GM12878 (cell line): ENCODE data around the gene DIAPH1. TPM values are rescaled to one million over a fixed set of nuclear protein-coding genes. Genes with fewer than 3 reads are reported as not detected.

Experiments
- ATF7 ChIP-seq: fragments of 450-650 bp; IDR thresholded peaks from 2 replicates; pipeline ENCODE4 v1.6.1; 2016; ENCODE audit warnings: low read depth, mild to moderate bottlenecking
- BMI1 ChIP-seq: fragments of 450-650 bp; IDR thresholded peaks from 2 replicates; pipeline ENCODE4 v1.6.1; 2016; ENCODE audit warnings: mild to moderate bottlenecking, moderate library complexity, borderline replicate concordance
- E4F1 ChIP-seq: fragments of 450-650 bp; IDR thresholded peaks from 2 replicates; pipeline ENCODE4 v1.6.1; 2018; ENCODE audit warnings: borderline replicate concordance, mild to moderate bottlenecking; ENCODE audit not compliant: partially characterized antibody
- EGR1 ChIP-seq, 2 experiments: IDR thresholded peaks; 1 replicate in 1 of 2; 2 replicates in 1 of 2; pipeline ENCODE4 v1.6.1; 2011 to 2012; ENCODE audit warnings: low read depth in 2 of 2, low read length in 2 of 2, borderline replicate concordance in 1 of 2, mild to moderate bottlenecking in 1 of 2, moderate library complexity in 1 of 2
- EZH2 ChIP-seq: IDR thresholded peaks from 2 replicates; pipeline ENCODE4 v1.6.1; 2012; ENCODE audit warnings: low read depth, mild to moderate bottlenecking, control low read depth, inconsistent platforms, low read length, borderline replicate concordance; ENCODE audit not compliant: control insufficient read depth
- IRF3 ChIP-seq: fragments of 450-650 bp; IDR thresholded peaks from 2 replicates; pipeline ENCODE4 v1.6.1; 2014; ENCODE audit warnings: mild to moderate bottlenecking
- MTA2 ChIP-seq: fragments of 450-650 bp; IDR thresholded peaks from 2 replicates; pipeline ENCODE4 v1.6.1; 2016; ENCODE audit warnings: low read depth, mild to moderate bottlenecking, moderate library complexity
- NR2C1 ChIP-seq: fragments of 450-650 bp; IDR thresholded peaks from 2 replicates; pipeline ENCODE4 v1.6.1; 2017; ENCODE audit warnings: antibody characterized with exemption, mild to moderate bottlenecking, moderate library complexity
- RBBP5 ChIP-seq: fragments of 200-600 bp; sonication (generic); conservative IDR thresholded peaks from 2 replicates; pipeline ENCODE4 v1.6.1; 2016
- RCOR1 ChIP-seq: conservative IDR thresholded peaks from 2 replicates; pipeline ENCODE4 v1.6.1; 2012; ENCODE audit warnings: low read depth, low read length, improper control_type of control experiment
- RELB ChIP-seq: fragments of 450-650 bp; IDR thresholded peaks from 2 replicates; pipeline ENCODE4 v1.6.1; 2017; ENCODE audit warnings: low read depth, mild to moderate bottlenecking, moderate library complexity
- RFX5 ChIP-seq: IDR thresholded peaks from 2 replicates; pipeline ENCODE4 v1.6.1; 2011; ENCODE audit warnings: low read depth, low read length, improper control_type of control experiment
- SP1 ChIP-seq: IDR thresholded peaks from one replicate; pipeline ENCODE4 v1.6.1; 2011; ENCODE audit warnings: low read depth, low read length
- STAT3 ChIP-seq: IDR thresholded peaks from 2 replicates; pipeline ENCODE4 v1.6.1; 2011; ENCODE audit warnings: low read depth, low read length, improper control_type of control experiment
- ZNF592 ChIP-seq: fragments of 450-650 bp; IDR thresholded peaks from 2 replicates; pipeline ENCODE4 v1.6.1; 2017; ENCODE audit warnings: mild to moderate bottlenecking, moderate library complexity
- polyA plus RNA-seq, 11 experiments: library from polyadenylated mRNA; depleted of rRNA in 4 of 11; unstranded in 6 of 11; stranded (reverse) in 5 of 11; fragments of >200 nt; fragmentation: Nextera tagmentation in 4 of 11; fragmentation: Illumina TruSeq in 1 of 11; extraction: Ambion mirVana in 4 of 11; extraction: Trizol in 1 of 11; gene quantifications; 1 replicate in 1 of 11; 2 replicates in 10 of 11; pipeline versions ENCODE4 v1.2.1 to v1.2.3, GENCODE V29; 2011 to 2016; ENCODE audit warnings: inconsistent platforms in 2 of 11, missing spikeins in 2 of 11, low read depth in 1 of 11
- total RNA-seq, 4 experiments: library from RNA; depleted of rRNA in 3 of 4; stranded (reverse); fragments of >200 nt in 3 of 4; fragmentation: Illumina TruSeq in 1 of 4; extraction: Trizol in 1 of 4; gene quantifications; 2 replicates each; pipeline versions ENCODE4 v1.2.1 to v1.2.3, GENCODE V29; 2013 to 2021
- TF ChIP-seq, protein P1 (sequence below): fragments of 150-350 bp; IDR thresholded peaks from 2 replicates; pipeline ENCODE4 v1.6.1; 2014; ENCODE audit warnings: mild to moderate bottlenecking, low read depth, low read length

DIAPH1 gene
- total and polyA plus RNA-seq, 10 of the 15 experiments (the other 5 are each of a cell fraction or from before 2014, with no cell fraction given) = 37.8 to 168 (median 59.0) TPM

DNA sequence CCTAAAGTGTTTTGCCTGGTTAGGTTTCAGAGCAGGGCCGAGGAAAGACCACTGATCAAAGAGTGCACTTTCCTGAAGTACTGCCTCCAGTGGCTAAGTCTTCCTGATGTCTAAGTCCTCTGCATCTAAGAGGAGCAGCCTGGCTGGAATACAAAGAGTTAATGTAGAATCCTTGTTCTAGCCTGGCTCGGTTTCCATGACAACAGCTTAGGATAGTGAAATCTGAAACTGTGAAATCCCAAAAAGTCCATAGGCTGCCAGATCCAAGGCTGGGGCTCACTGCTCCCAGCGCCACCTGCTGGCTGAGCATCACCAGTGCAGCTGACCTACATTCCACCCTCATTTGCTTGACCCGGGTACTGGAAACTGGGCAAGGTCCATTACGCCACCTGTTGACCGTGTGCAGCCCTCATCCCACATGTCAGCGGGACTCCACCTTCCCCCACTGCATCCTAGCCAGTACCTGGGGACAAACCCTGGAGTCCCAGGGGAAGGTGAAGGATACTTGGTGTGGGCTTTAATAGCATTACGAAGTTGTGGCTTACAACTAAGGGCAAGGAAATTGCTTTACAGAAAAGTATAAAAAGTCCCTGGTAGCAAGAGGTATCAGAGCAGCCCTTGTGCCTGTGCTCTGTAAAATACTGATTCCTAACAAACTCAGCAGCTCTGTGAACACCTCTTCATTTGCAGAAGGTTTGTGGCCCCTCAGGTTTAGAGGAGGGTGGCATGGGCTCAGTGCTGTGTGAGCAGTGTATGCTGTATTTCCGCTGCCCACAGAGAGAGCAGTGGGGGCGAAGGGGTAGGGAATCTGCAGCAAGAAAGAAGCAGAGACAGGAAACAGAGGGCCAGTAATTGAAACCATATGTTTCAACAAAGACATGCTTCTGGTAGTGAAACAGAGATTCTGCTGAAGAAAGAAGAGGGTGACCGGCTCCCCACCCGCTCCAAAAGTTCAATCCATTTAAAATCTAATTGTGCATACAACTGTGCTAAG, 93.9 kb downstream of the DIAPH1 start (continued):
- TF ChIP-seq BMI1 (0 out of 2 replicates have a peak, but pooled peaks have one; percentile 62), EZH2 (no peak), ZNF592 (no peak), IRF3 (no peak), STAT3 (no peak), MTA2 (peak; percentile 45; the same call in 1 of the 2 replicates), RELB (peak; percentile 52; the same call in 1 of the 2 replicates), RBBP5 (no peak), RFX5 (no peak), SP1 (no peak), ATF7 (peak; percentile 58), EGR1 (IDR thresholded peaks at IDR 0.05; ENCODE audit: borderline replicate concordance in 1 of 2, low read depth in 2 of 2, low read length in 2 of 2) (no peak), NR2C1 (no peak), E4F1 (no peak), RCOR1 (no peak)
- TF ChIP-seq, protein P1, sequence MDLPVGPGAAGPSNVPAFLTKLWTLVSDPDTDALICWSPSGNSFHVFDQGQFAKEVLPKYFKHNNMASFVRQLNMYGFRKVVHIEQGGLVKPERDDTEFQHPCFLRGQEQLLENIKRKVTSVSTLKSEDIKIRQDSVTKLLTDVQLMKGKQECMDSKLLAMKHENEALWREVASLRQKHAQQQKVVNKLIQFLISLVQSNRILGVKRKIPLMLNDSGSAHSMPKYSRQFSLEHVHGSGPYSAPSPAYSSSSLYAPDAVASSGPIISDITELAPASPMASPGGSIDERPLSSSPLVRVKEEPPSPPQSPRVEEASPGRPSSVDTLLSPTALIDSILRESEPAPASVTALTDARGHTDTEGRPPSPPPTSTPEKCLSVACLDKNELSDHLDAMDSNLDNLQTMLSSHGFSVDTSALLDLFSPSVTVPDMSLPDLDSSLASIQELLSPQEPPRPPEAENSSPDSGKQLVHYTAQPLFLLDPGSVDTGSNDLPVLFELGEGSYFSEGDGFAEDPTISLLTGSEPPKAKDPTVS = no peak
